Activated effector memory CD4-positive, alpha-beta T cell treated with anti-CD3 and anti-CD28 coated beads, Interleukin-2, amount 50 U/mL, for 16 hours (primary cell): Measurements from ENCODE around the gene TMEM132D.

Experiments used
- DNase-seq: peaks from one replicate; pipeline ENCODE4 v3.0.0-alpha.2; 2020

The TMEM132D gene

DNA sequence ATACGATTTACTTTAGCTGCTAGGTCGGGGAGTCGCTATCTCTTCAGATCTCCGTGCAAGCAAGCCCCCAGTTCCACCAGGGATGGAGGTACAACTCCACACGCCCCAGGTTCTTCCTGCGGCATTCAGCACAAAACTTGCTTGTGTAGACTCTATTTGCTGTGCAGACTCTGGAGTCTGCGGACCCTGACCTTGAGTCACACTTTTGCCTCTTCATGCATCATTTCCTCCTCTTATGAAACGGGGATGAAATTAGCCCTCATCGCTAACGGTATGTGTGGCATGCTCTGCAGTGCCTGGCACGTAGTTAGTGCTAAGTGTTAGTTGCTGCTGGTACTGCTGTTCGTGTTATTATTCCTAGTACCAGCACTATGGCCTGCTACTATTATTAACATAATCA is 84.4 kb downstream of the TMEM132D start:
- no peak for DNase-seq

GRCh38 chr12:129815846-129816245 is 88.0 kb downstream of the TMEM132D start:
- no peak for DNase-seq

DNA sequence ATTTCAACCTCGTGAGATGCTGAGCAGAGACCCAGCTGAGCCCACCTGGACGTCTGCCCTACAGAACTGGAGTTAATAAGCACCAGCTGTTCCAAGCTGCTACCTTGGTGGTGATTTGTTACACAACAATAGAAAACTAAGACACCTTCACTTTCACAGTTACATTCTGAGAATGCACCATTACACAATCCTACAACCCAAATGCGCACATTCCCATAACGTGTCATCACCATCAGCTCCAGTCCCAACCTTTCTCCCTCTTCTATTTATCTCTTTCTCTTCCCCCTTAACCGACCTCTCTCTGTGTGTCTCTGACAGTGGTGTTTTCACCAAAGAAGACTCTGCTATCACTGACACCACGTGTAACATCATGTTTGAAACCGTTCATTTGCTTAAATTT is 91.9 kb downstream of the TMEM132D start:
- DNase-seq: no peak

- DNase-seq: no peak
Observed at GRCh38 chr12:129807136-129807535, 96.7 kb downstream of the TMEM132D start.

GRCh38 chr12:129791396-129791795 is 112.4 kb downstream of the TMEM132D start:
- no peak for DNase-seq

DNA sequence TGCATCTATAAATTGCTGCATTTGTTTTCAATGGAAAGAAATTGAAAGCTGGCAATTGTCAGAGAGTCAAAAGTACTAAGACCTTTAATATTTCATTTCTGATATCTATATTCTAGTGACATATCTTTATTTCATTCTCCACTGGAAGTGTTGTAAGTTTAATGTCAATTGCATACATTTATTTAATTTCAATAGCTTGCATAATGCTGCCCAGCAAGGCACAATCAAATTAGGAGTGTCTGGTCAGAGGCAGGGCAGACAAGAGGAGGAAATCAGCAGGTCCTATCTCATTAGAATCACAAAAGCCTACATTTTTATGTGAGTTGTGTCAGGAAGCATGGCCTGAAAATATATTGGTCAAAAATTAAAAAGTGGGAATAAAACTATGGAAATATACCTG is 112.9 kb downstream of the TMEM132D start:
- no peak for DNase-seq

GRCh38 chr12:129790331-129790730 is 113.5 kb downstream of the TMEM132D start:
- no peak for DNase-seq

GRCh38 chr12:129789921-129790320 is 113.9 kb downstream of the TMEM132D start:
- no peak for DNase-seq

GRCh38 chr12:129788506-129789084 is 115.2 kb downstream of the TMEM132D start:
- no peak for DNase-seq

DNA sequence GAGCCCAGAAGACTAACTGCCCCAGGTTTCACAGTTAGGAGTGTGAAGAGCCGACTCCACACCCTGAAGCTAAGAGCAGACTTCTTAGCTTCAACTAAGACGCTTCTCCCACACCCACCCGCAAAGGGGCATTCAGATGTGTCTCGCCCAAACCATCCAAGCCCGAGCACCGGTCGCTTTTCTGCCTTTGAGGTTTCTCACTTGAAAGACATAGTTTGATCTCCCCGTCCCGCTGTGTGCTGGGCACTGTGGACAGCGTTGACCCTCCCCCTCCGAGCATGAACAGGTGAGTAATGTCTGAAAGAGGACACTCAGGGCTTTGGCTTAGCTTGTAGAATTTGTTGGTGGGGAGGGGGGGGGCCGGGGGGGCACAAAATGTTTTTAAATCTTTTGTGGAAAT is 123.8 kb downstream of the TMEM132D start:
- no peak for DNase-seq

GRCh38 chr12:129779033-129779432 is 124.8 kb downstream of the TMEM132D start:
- DNase-seq: no peak

DNA sequence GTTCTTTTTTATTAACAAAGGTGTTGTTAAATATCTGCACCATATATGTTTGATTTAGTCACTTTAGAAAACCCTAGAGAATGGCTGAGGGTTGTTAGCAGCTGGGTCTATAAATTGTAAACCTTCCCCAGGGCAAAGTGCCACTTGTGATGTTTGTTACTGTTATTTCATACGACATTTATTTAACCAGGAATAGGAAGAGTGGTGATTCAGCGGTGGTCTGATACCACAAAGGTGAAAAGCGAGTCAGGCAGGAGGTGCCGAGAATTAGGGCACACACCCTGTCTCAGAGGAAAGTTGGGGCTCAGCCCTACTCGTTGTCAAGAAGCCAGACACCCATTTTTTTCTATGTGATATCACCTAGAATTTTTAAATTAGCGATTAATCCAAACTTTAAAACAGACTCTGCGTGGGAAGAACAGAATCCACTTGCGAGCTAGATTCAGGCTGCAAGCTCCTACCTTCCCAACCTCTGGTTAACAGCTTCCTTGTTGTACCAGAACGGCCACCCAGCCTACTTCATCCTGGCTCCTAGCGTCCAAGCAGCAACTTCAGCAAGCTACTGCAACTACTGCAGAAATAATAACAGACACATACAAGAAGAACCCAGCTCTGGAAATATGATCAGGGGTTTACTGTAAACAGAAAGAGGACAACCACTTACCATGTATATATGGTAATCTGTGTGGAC is 126.7 kb downstream of the TMEM132D start:
- DNase-seq: no peak

GRCh38 chr12:129772501-129773493 is 131.0 kb downstream of the TMEM132D start:
- no peak for DNase-seq

DNA sequence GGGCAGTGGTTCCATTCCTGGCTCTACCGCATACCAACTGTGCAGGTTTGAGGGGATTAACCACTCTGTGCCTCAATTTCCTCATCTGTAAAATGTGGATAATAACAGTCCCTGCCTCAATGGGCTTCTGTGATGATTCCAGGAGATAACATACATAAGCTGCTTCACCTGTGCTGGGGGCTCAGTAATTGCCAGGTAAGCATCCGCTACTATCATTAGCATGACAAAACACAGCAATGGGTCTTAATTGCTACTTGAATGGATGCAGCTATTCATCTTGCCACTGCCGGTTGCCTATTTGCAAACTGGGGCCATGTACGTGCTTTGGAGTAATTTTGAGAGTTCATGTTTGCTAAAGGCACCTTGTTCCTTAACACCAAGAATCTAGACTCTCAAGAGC is 132.6 kb downstream of the TMEM132D start:
- DNase-seq: no peak

DNA sequence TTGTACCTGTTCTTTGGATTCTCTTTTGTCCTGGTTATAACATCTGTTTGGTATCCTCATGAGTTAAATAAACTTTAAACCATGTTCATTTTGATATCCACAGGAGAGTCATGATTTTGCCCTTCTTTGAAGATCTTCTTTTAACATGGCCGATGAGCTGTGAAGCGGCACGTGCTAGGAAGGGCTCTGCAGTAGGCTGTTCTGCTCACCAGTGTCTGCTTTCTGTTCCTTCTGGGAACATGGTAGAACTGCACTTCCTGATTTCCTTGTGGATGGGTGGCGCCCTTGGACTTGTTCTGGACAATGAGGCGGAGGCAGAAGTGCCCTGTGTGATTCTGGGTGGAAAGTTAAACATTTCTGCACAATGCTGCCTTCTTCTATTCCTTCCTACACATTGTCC is 138.1 kb downstream of the TMEM132D start:
- DNase-seq: no peak

- DNase-seq: no peak
Observed at GRCh38 chr12:129762436-129762835, 141.4 kb downstream of the TMEM132D start.

GRCh38 chr12:129753586-129753985 is 150.2 kb downstream of the TMEM132D start:
- DNase-seq: no peak

GRCh38 chr12:129750421-129750820 is 153.4 kb downstream of the TMEM132D start:
- DNase-seq: no peak

GRCh38 chr12:129746318-129746717 is 157.5 kb downstream of the TMEM132D start:
- DNase-seq: no peak

DNA sequence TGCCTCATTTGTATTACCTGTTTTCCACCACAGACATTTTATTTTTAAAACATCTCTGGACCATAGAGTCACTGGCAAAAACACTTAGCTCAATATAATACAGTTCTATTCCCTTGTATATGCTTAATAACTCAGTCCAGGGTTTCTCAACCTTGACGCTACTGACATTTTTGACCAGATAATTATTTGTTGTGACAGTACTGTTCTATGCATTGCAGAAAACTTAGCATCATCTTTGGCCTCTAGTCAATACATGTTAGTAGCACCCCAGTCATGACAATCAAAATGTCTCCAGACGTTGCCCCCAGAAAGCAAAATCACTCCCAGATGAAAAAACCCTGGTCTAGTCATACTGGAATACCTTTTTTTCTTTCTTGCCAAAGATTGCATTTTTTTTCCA is 174.7 kb downstream of the TMEM132D start:
- no peak for DNase-seq

DNA sequence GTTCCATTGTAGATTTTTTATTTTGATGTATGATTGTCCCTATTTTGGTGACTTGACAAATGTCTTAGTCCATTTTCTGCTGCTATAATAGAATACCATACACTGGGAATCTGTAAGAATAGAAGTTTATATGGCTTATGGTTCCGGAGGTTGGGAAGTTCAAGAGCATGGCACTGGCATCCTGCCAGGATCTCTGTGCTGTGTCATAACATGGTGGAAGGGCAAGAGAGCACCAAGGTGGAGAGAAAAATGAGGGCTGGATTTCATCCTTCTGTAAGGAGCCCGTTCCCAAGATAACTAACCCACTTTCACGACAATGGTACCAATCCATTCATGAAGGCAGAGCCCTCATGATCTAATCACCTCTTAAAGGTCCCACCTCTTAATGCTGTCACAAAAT is 176.7 kb downstream of the TMEM132D start:
- DNase-seq: no peak

GRCh38 chr12:129723260-129723659 is 180.6 kb downstream of the TMEM132D start:
- DNase-seq: no peak

DNA sequence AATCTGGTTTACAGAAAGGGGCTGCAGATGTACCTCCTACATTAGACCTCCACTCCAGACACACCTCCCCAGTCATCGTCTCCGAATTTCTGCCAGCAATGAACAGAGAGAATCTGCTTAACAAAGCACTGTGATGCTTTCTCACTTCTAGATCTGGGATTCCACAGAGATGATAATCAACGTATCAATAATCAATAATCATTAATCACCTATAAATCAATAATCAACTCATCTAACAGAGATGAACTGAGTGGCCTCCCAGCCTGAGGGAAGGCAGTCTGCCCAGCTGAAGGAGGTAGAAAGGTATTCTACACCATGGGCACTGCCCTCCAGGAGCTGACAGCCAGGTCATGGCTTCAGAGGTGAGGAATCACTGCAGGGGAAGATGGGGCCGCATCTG is 183.2 kb downstream of the TMEM132D start:
- DNase-seq: no peak

DNA sequence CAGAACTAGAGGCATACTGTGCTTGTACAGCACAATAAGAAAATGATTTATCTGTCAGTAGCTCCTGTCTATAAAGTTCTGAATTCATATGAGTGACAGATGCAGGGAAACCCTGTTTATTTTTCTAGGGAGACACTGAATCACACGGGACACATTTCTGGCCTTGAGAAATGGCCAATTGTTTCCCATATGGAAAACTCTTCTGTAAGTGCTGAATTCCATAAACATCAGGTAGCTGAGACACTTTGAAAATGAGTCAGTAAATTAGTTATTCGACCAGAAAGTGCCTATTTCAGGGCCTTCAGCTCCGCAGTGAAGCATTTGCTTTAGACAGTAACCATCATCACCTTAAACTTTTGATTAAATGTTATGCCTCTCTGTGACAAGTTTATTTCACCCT is 184.4 kb downstream of the TMEM132D start:
- DNase-seq: no peak
